Karpas-422 (cell line): ENCODE measurements around the gene THUMPD3. TPM values are rescaled to one million over a fixed set of nuclear protein-coding genes. Genes with fewer than 3 reads are reported as not detected.

Source experiments
- DNase-seq: peaks from one replicate; pipeline ENCODE4 v3.0.0-alpha.2; 2015
- H2AFZ ChIP-seq: fragments of 200-600 bp; sonication (generic); 2 replicates; pipeline ENCODE4 v1.6.1; 2014; ENCODE audit warnings: antibody characterized with exemption, low read length, mixed read lengths
- H3K27ac ChIP-seq: fragments of 200-600 bp; sonication (generic); 2 replicates; pipeline ENCODE4 v1.5.1; 2014; ENCODE audit warnings: mild to moderate bottlenecking, low read length, moderate library complexity
- H3K27me3 ChIP-seq: fragments of 200-600 bp; sonication (generic); 2 replicates; pipeline ENCODE4 v1.6.1; 2014; ENCODE audit warnings: low read length, mixed read lengths
- H3K36me3 ChIP-seq: fragments of 200-600 bp; sonication (generic); 2 replicates; pipeline ENCODE4 v1.6.1; 2014; ENCODE audit warnings: low read length, mixed read lengths; ENCODE audit not compliant: insufficient read depth
- H3K4me1 ChIP-seq: fragments of 200-600 bp; sonication (generic); 2 replicates; pipeline ENCODE4 v1.6.1; 2014; ENCODE audit warnings: mild to moderate bottlenecking, low read length, mixed read lengths
- H3K4me2 ChIP-seq: fragments of 200-600 bp; sonication (generic); 2 replicates; pipeline ENCODE4 v1.6.1; 2014; ENCODE audit warnings: low read length, low read depth, mild to moderate bottlenecking; ENCODE audit not compliant: poor library complexity, severe bottlenecking
- H3K4me3 ChIP-seq: fragments of 200-600 bp; sonication (generic); 2 replicates; pipeline ENCODE4 v1.5.1; 2014; ENCODE audit warnings: mild to moderate bottlenecking, antibody characterized with exemption, low read length, mixed read lengths
- H3K79me2 ChIP-seq: fragments of 200-600 bp; sonication (generic); 2 replicates; pipeline ENCODE4 v1.6.1; 2014; ENCODE audit warnings: mild to moderate bottlenecking, low read length, mixed read lengths
- H3K9ac ChIP-seq: fragments of 200-600 bp; sonication (generic); 2 replicates; pipeline ENCODE4 v1.6.0; 2014; ENCODE audit warnings: low read length
- H3K9me2 ChIP-seq: fragments of 200-600 bp; sonication (generic), shearing (Covaris generic); replicated peaks from 2 replicates; pipeline ENCODE4 v1.6.0; 2014; ENCODE audit warnings: mild to moderate bottlenecking, low read length, moderate library complexity; ENCODE audit not compliant: insufficient read depth
- H3K9me3 ChIP-seq: fragments of 300-700, 200-600 bp; sonication (generic); 2 replicates; pipeline ENCODE4 v1.6.1; 2014; ENCODE audit warnings: low read length, mixed read lengths
- H4K20me1 ChIP-seq: fragments of 200-600 bp; sonication (generic); 2 replicates; pipeline ENCODE4 v1.6.1; 2014; ENCODE audit warnings: mild to moderate bottlenecking, antibody characterized with exemption, low read length, low read depth; ENCODE audit not compliant: insufficient read depth
- total RNA-seq: library from RNA; depleted of rRNA; stranded (reverse); fragments of >200 nt; shearing (Covaris generic); gene quantifications from 2 replicates; pipeline ENCODE4 v1.2.3, GENCODE V29; 2014; ENCODE audit warnings: low replicate concordance

THUMPD3 gene
- total RNA-seq, 1 experiment from 2014 or later = 28.2 TPM

DNA sequence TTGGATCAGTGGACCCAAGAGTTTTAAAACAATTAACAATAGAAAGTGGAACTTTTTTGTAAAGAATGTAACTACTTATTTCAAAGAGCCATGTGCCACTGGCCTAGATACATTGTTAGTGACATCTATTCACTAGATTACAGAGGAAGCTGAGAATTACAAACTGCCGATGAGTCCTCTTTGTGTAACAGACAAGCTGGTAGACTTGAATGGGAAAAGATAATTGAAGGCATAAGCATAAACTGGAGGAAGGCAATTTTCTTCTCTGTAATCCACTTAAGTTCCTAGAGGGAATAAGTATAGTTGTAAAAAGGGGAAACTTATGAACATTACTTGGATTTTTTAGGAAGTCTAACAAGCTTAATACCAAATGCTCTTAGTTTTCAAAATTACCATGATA, 15.1 kb downstream of the THUMPD3 start:
- Histone ChIP-seq H3K9ac (no peak overlapping the region), H3K36me3 (peaks cover 74% of the 10 kb centered on the region)

DNA sequence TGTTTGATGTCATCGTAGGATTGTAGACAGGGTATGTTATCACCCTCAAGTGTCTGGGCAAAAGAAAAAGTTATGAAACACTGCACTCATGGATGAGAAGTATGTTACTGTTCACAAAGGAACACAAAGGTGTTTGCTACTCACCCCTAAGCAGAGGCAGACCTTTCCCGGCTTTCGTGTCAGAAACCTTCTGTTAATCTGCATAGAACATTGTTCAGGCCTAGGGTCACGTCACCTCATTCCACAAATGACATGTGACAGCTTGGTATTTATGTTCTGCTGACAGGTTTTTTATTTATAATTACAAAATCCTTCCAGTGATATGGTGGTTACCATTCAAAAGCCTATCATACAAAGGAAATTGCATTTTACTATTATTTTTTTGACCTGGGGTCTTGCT, 16.5 kb downstream of the THUMPD3 start:
- Histone ChIP-seq H3K27me3 (no peaks in the 10 kb centered on the region), H3K9ac (no peak overlapping the region), H3K4me1 (peaks cover 2% of the 10 kb centered on the region; the same call in 1 of the 2 replicates), H3K9me3 (no peaks in the 10 kb centered on the region), H4K20me1 (no peaks in the 10 kb centered on the region), H3K4me2 (no peak overlapping the region), H3K27ac (no peak overlapping the region), H3K36me3 (peaks cover 70% of the 10 kb centered on the region), H3K79me2 (peaks cover 35% of the 10 kb centered on the region), H2AFZ (no peak overlapping the region), H3K4me3 (no peak overlapping the region), H3K9me2 (no peaks in the 10 kb centered on the region)
- DNase-seq = no peak

More for the DNA sequence above, 15.1 kb downstream of the THUMPD3 start:
- no peak for DNase-seq
- H3K79me2 ChIP-seq = peaks cover 44% of the 10 kb centered on the region
- H3K4me2 ChIP-seq = no peak overlapping the region
- no peak overlapping the region for H2AFZ ChIP-seq
- H4K20me1 ChIP-seq = no peaks in the 10 kb centered on the region; the same call in 1 of the 2 replicates
- H3K9me2 ChIP-seq = no peaks in the 10 kb centered on the region
- H3K27me3 ChIP-seq = no peaks in the 10 kb centered on the region
- H3K4me3 ChIP-seq = no peak overlapping the region
- peaks cover 2% of the 10 kb centered on the region; the same call in 1 of the 2 replicates for H3K4me1 ChIP-seq
- H3K9me3 ChIP-seq = no peaks in the 10 kb centered on the region
- H3K27ac ChIP-seq = no peak overlapping the region

DNA sequence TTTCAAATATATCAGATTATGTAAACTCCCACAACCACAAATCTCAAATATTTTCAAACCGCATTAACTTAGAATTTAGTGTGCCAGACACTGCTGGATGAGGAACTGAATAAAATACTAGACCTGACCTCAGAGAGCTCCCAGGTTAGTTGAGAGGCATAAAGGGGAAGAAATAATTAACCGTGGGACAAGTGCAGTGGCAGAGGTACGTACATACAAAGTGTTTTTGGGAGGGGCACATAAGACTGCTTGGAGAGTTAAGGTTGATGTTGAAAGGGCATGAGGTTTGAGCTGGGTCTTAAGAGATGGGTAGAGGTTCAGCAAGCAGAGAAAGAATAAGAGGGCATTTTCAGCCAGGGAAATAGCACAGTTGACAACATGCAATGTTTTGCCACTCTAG, 17.2 kb downstream of the THUMPD3 start:
- no peak overlapping the region for H3K4me2 ChIP-seq
- no peak overlapping the region for H3K9ac ChIP-seq
- no peak for DNase-seq
- no peaks in the 10 kb centered on the region for H4K20me1 ChIP-seq
- H3K9me2 ChIP-seq = no peaks in the 10 kb centered on the region
- H3K4me1 ChIP-seq = peaks cover 2% of the 10 kb centered on the region; the same call in 1 of the 2 replicates
- H3K36me3 ChIP-seq = peaks cover 70% of the 10 kb centered on the region
- H3K9me3 ChIP-seq = no peaks in the 10 kb centered on the region
- H3K4me3 ChIP-seq = no peak overlapping the region
- H2AFZ ChIP-seq = no peak overlapping the region
- H3K79me2 ChIP-seq = peaks cover 34% of the 10 kb centered on the region
- H3K27me3 ChIP-seq = no peaks in the 10 kb centered on the region
- no peak overlapping the region for H3K27ac ChIP-seq

DNA sequence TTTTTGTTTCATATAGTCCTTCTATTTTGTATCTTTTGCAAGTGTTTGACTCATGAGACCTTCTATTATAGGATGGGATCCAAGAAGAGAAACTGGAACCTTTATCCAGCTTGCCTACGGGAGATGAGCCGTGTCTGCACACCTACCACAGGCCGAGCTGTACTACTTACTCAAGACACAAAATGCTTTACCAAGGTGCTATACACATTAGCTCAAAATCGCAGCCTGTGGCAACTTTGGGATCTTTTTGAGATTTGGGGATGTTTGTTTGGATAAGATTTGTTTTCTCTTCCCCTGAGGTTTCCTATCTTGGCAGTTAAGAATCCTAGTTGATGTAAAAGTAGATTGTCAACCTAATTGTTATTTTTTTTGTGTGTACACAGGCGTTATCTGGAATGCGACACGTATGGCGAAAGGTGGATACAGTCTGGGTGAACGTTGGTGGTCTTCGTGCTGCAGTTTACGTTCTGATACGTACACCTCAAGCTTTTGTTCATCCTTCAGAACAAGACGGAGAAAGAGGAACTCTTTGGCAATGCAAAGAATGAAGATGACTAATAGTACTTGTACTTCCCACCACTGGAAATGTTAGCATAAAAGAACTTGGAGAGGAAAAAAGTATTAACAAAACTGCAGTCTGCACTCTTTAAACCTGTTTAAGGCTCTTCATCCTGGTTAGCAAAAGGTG, 21.4 kb downstream of the THUMPD3 start:
- Histone ChIP-seq H3K9me2 (no peaks in the 10 kb centered on the region), H3K9me3 (no peaks in the 10 kb centered on the region), H3K79me2 (peaks cover 9% of the 10 kb centered on the region), H3K4me1 (no peaks in the 10 kb centered on the region), H3K4me2 (no peak overlapping the region), H4K20me1 (no peaks in the 10 kb centered on the region), H2AFZ (no peak overlapping the region), H3K36me3 (peaks cover 58% of the 10 kb centered on the region), H3K9ac (no peak overlapping the region), H3K27me3 (no peaks in the 10 kb centered on the region), H3K4me3 (no peak overlapping the region), H3K27ac (no peak overlapping the region)
- no peak for DNase-seq

DNA sequence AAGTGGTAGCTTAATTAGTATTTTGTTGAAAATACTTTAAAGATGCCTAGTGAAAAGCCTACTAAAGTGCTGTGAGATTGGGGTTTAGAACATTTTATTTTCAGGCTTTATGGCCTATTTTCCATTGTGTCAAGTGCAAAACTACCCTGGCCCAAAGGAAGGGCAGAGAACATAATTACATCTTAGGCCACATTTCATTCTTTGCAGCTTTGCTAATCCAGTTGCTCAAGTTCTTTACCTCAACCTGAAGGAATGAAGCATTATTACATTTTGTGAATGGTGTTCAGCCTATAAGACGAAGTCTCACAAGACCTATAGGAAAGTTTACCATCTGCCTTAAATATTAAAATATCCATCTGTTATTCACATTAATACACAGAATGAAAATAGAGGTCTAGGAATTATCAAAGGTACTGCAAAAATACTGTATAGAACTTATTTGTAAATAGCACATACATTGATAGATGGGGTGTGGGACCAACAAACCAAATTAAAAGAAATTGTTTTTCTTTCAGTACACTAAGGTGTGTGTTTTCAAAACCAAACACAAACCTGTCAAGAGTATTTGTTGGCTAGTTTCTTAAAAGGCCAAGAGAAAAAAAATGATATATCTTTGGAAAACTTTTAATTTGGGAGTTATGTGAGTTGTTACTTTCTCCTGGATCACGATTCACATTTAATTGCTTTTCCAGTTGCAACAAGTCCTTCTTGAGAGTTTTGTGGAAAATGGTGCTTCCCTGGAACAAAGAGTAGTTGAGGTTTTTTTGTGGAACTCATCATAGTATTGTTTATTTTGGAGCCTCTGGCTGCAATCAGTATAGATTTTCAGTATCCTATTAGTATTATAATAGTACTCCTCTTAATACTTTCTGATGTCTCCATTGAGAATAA, 22.6 kb downstream of the THUMPD3 start:
- Histone ChIP-seq H3K27ac (no peak overlapping the region), H3K79me2 (peaks cover 6% of the 10 kb centered on the region), H2AFZ (no peak overlapping the region), H3K9me3 (no peaks in the 10 kb centered on the region), H3K4me1 (no peaks in the 10 kb centered on the region), H3K4me2 (no peak overlapping the region), H3K27me3 (no peaks in the 10 kb centered on the region), H3K9ac (no peak overlapping the region), H4K20me1 (0 out of 2 replicates have a peak, but pooled peaks cover 3% of the 10 kb centered on the region), H3K36me3 (peaks cover 52% of the 10 kb centered on the region), H3K4me3 (no peak overlapping the region), H3K9me2 (no peaks in the 10 kb centered on the region)
- no peak for DNase-seq

DNA sequence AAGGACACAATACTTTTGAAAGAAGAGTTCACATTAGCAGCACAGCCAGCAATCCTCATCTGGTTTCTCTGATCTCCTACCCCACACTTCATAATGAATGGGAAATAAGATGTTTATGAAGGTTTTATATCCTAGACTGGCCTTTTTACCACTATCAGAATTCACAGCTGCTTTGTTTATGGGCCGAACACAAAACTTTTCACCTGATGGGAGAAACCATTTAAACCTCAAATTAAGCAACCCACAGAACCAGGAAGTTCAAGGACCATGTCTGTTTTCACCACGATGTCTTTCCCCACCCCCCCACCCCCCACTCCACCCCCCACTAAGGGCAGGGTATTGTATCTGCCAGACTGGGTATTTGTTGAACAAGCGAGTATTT, 23.2 kb downstream of the THUMPD3 start:
- Histone ChIP-seq H3K9me2 (no peaks in the 10 kb centered on the region), H3K4me3 (no peak overlapping the region), H3K27me3 (no peaks in the 10 kb centered on the region), H3K4me1 (no peaks in the 10 kb centered on the region), H3K79me2 (peaks cover 10% of the 10 kb centered on the region), H2AFZ (no peak overlapping the region), H3K4me2 (no peak overlapping the region), H4K20me1 (0 out of 2 replicates have a peak, but pooled peaks cover 8% of the 10 kb centered on the region), H3K9me3 (no peaks in the 10 kb centered on the region), H3K27ac (no peak overlapping the region), H3K36me3 (peaks cover 53% of the 10 kb centered on the region), H3K9ac (no peak overlapping the region)
- no peak for DNase-seq

DNA sequence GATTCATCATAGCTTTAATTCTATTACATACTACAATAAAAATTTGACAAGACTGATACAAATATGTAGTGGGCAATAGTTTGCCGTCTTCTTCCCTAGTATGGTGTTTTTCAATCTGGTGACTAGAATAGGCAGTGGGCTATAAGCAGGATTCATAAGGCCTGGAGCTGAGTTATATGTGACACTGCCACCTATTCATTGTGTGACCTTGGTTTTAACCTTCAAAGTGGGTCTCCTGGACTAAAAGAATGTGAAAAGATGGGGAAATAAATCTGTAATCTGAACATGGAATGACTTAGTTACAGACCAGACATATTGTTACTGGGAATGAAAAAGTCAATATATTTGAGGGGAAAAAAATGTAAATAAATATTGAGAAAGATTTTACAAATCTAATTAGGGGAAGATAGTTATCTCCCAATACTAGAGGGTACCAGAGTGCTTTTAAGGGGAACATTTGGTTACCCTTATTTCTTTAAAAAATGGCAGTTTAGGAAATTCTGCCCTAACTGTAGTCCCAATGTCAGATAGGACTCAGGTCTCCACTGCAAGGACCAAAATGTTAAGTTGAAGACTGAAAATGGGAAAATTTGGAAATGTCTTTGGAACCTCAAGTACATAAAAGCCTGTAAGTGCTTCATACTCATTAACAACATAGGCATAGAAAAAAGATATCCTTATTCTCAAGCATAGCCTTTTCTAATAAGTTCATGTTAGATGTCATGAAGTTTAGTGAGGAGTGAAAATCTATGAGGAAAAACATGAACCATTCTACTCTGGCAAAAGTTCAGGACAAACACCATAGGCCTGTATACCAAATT, 23.9 kb downstream of the THUMPD3 start:
- H3K9me3 ChIP-seq = no peaks in the 10 kb centered on the region
- H3K4me2 ChIP-seq = no peak overlapping the region
- H3K4me3 ChIP-seq = no peak overlapping the region
- no peak overlapping the region for H2AFZ ChIP-seq
- H4K20me1 ChIP-seq = peaks cover 13% of the 10 kb centered on the region
- peaks cover 56% of the 10 kb centered on the region for H3K36me3 ChIP-seq
- H3K4me1 ChIP-seq = no peaks in the 10 kb centered on the region
- no peak overlapping the region for H3K27ac ChIP-seq
- no peak overlapping the region for H3K9ac ChIP-seq
- DNase-seq = no peak
- no peaks in the 10 kb centered on the region for H3K9me2 ChIP-seq
- peaks cover 13% of the 10 kb centered on the region for H3K79me2 ChIP-seq
- H3K27me3 ChIP-seq = no peaks in the 10 kb centered on the region

DNA sequence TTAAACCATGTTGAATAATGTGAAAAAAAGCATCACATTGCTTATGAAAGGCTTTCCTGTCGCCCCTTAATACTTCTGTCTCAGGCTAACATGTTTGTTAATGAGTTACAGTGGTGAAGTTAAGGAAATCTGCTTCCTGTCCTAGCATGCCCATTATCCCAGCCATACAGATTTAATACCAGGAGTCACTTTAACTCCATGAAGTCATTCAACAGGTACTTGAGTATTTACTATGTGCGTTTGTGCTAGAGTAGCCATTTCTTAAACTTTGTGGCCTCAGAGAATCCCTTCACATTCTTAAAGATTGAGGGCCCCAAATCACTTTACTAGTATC, 24.4 kb downstream of the THUMPD3 start:
- Histone ChIP-seq H4K20me1 (peaks cover 19% of the 10 kb centered on the region), H3K27ac (no peak overlapping the region), H2AFZ (no peak overlapping the region), H3K9me2 (no peaks in the 10 kb centered on the region), H3K27me3 (no peaks in the 10 kb centered on the region), H3K9me3 (no peaks in the 10 kb centered on the region), H3K9ac (no peak overlapping the region), H3K4me3 (no peak overlapping the region), H3K4me2 (no peak overlapping the region), H3K4me1 (no peaks in the 10 kb centered on the region), H3K36me3 (peaks cover 61% of the 10 kb centered on the region), H3K79me2 (peaks cover 18% of the 10 kb centered on the region)
- DNase-seq = no peak
